ENCODE results near the gene PHF24.

GRCh38 chr9:34993502-34994259, 35.6 kb downstream of the PHF24 start:
- peak; percentile 28 to 48 for TF ChIP-seq POLR2A (IDR thresholded peaks at IDR 0.05)
- TF ChIP-seq, protein P1, sequence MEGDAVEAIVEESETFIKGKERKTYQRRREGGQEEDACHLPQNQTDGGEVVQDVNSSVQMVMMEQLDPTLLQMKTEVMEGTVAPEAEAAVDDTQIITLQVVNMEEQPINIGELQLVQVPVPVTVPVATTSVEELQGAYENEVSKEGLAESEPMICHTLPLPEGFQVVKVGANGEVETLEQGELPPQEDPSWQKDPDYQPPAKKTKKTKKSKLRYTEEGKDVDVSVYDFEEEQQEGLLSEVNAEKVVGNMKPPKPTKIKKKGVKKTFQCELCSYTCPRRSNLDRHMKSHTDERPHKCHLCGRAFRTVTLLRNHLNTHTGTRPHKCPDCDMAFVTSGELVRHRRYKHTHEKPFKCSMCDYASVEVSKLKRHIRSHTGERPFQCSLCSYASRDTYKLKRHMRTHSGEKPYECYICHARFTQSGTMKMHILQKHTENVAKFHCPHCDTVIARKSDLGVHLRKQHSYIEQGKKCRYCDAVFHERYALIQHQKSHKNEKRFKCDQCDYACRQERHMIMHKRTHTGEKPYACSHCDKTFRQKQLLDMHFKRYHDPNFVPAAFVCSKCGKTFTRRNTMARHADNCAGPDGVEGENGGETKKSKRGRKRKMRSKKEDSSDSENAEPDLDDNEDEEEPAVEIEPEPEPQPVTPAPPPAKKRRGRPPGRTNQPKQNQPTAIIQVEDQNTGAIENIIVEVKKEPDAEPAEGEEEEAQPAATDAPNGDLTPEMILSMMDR (IDR thresholded peaks at IDR 0.05), result no peak

Measured in sigmoid colon (tissue), 3 donors.